ENCODE data around the gene ROCK2.

ROCK2 gene

DNA sequence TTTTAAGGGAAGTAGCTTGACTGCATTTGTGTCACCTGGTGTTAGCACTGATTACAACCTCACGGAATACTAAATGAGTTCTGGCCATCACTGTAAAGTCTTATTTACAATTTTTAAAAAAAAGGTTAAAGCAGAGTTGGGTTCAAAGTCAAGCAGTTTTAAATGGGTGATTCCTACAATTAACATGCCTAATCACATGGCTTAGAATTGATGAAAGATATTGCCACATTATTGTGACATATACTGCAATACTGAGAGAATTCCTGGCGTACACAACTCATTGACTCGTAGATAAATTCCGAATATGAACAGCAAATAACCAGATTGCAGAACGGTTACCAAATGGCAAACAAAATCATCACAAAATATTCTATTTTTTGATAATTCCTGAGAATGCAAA lies 34.2 kb downstream of the ROCK2 start:
- DNase-seq (ENCODE audit: low read depth in 2 of 2), result no peak

DNA sequence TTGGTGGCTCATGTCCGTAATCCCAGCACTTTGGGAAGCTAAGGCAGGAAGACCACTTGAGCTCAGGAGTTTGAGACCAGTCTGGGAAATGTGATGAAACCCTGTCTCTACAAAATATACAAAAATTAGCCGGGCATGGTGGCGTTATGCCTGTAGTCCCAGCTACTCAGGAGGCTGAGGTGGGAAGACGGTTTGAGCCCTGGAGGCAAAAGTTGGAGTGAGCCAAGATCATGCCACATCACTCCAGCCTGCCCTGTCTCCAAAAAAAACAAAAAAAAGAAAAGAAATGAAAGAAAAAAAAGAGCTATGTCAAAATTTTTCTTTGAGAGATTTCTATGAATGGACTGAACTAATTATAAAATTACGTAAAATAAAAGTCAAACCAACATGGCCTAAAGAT lies 34.7 kb downstream of the ROCK2 start:
- no peak for DNase-seq (ENCODE audit: low read depth in 2 of 2)

DNA sequence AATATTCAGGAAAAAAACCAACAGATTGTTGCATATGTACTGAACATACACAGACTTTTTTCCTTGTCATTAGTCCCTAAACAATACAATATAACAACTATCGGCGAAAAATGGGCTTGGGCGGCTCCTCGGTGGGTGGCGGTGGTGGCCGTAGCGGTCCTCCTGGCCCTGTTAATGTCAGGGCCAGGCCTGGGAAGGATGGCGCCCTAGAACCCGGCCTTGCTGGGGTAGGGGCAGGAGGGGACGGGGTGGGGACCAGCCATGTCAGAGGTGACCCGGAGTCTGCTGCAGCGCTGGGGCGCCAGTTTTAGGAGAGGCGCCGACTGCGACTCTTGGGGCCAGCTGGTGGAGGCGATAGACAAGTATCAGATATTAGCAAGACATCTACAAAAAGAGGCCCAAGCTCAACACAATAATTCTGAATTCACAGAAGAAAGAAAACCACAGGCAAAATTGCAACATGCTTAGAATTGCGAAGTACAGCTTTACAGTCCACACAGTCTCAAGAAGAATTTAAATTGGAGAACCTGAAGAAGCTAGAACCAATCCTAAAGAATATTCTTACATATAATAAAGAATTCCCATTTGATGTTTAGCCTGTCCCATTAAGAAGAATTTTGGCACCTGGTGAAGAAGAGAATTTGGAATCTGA lies 36.5 kb downstream of the ROCK2 start:
- no peak for DNase-seq (ENCODE audit: low read depth in 2 of 2)

DNA sequence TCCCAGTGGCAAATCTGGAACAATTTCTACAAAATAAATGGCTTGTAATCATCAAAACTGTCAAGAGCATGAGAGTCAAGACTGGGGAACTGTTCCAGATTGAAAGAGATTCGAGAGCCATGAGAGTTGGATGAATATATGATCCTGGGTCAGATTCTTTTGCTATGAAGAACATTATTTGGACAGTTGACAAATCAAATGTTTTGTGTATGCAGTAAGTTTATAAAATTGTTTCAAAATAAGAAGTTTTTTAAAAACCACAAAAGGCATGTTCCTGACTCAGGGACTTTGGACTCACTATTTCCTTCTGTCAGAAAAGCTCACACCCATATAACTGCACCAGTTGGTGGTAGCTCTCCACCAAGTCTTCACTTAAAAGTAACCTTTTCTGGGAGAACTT lies 38.5 kb downstream of the ROCK2 start:
- DNase-seq (ENCODE audit: low read depth in 2 of 2), result no peak

DNA sequence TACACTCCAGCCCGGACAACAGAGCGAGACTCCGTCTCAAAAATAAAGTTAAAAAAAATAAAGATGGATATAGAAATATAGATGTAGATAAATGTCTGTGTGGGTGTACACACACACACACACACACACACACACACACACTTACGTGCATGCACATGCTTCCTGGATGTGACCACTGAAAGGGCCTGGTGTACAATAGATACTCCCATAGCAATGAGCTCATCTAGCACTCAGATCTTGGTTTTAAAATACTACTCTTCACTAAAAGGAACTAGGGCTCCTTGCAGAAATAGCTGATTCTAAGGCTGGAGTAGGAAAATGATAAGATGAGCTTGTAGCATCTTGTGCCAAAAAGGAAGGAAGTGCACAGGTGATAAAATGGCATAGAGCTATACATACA lies 39.1 kb downstream of the ROCK2 start:
- DNase-seq (ENCODE audit: low read depth in 2 of 2), result no peak

DNA sequence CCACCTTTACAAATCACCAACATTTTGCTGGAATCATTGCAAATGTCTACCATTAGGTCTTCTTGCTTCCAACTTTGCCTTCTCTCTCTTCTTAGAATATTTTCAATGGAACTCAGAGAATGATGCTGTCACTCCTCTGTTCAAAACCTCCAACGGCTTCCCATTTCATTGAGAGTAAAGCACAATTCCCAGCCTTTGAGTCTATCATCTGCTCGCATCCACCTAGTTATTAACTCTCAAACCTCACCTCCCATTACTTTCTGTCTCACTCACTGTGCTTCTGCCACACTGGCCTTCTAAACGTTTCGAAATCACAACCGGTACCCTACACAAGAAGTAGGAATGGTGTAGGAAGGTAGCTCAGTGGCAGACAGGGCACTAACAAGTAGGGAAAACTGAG lies 40.0 kb downstream of the ROCK2 start:
- DNase-seq (ENCODE audit: low read depth in 2 of 2), result no peak

DNA sequence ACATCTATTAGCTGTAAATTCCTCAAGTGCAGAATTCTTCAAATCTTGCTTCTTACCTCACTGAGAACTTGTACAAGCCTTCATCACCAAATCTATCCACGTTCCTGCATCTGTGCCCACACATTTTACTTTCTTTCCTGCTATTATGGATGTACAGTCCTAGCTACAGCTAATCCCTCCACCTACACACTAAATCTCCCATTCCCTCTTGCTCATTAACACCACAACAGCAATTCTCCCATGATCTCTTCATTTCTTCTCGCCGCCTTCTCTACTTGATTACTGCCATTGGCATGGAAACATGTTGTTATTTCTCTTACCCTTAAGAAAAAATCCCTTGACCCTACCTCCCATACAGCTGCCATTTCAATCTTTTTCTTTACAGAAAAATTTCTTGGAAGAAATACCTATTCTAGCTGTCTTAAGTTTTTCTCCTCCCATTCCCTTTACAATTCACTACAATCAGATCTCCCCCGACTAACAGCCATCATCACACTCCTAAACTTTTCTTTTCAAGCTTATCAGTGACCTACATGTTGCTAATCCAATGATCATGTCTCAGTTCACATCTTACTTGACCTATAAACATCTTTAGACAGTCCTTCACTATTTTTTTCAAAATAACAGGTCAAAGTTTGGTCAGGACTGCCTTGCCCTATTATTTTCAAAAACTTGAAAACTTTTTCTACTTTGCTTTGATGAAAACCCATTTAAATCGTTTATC lies 41.0 kb downstream of the ROCK2 start:
- DNase-seq (ENCODE audit: low read depth in 2 of 2), result no peak

DNA sequence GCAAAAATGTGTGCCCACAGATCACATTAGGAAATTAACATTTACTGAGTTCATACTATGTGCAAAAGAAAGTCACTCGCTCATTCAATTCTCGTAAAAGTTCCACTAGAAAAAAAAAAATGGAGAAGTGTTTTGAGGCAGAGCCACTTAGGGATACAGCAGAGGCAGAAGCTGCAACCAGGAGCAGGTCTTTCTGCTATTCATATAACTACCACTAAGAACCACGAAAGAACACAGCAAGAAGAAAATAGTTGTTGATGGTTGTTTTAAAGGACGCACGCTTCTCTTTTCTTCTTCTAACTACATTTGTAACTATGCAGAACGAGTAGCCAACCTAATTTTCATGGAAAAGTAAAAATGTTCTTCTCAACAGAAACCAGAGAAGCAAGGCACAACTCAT lies 45.0 kb downstream of the ROCK2 start:
- DNase-seq (ENCODE audit: low read depth in 2 of 2), result no peak

DNA sequence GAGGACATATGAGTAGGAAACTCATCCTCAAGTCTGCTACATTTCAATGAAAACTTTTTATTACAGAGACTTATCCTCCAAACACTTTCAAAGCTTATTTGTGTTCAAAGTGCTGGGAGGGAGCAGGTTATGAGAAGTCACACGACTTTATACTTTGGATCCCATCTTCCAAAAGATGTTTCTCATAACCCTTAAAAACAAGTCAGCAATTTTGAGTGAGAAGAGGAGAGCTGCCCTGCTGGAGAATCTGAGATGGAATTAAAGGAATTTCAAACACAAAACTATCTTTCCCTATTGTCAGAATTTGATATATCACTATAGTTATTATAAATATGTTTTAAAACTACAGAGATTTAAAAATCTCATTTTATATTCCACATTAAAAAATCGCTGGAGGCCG lies 45.8 kb downstream of the ROCK2 start:
- no peak for DNase-seq (ENCODE audit: low read depth in 2 of 2)

DNA sequence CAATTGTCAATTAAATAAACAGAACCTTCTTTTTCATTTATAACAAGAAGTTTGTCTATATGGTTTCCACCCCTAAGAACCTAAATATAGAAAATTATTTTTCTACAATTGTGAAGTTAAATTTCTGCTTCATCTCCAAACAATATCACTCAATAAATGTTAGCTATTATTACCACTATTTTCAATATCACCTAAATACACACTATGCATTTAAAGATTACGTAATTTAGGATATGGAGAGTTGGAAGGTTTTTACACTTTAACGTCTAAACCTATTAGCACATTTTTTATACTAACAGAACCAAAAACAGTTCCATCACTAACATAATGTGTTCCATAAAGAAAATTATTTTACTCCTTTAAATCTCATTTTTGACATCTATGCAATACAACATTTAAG lies 48.0 kb downstream of the ROCK2 start:
- no peak for DNase-seq (ENCODE audit: low read depth in 2 of 2)

DNA sequence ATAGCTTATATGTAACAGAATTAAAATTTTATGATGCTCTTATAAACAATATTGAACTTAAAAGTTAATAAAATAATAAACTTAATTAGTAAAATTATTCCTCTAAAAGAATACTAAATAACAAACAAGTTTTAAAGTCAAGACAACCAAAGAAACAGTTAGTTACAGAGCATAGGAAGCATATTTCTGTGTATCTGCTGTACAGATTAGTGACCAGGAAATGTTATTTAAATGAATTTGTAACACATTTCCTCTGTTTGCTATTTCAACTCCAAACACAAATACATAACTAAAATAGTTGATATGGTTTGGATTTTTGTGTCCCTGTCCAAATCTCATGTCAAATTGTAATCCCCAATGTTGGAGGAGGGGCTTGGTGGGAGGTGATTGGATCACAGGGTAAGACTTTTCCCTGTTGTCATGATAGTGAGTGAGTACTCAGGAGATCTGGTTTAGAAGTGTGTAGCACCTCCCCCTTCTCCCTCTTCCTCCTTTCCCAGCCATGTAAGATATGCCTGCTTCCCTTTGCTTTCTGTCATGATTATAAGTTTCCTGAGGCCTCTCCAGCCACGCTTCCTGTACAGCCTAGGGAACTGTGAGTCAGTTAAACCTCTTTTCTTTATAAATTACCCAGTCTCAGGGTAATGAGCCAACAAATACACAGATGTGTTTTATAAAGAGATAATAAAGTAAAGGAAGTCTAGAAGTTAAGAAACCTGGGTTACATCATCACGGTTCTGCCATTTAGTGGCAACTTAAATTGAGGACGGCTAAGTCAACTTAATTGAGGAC lies 51.8 kb downstream of the ROCK2 start:
- no peak for DNase-seq (ENCODE audit: low read depth in 2 of 2)

DNA sequence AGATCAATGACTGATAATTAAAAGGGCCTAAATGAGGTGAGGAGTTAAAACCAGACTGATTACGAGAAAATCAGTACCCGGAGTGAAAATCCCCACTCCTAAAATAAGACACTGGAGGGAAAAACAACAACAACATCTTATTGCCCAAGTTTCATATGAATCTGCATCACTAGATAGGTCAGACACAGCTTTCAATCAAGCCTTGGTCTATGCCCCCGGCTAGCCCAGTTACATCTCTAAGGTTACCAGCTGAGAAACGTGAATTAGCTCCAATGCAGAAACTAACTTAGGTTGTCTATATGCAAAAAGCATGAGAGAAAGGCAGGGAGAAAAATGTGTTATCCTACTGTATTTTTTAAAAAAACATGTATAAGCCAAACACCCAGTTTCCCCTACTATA lies 53.7 kb downstream of the ROCK2 start:
- DNase-seq (ENCODE audit: low read depth in 2 of 2), result no peak

DNA sequence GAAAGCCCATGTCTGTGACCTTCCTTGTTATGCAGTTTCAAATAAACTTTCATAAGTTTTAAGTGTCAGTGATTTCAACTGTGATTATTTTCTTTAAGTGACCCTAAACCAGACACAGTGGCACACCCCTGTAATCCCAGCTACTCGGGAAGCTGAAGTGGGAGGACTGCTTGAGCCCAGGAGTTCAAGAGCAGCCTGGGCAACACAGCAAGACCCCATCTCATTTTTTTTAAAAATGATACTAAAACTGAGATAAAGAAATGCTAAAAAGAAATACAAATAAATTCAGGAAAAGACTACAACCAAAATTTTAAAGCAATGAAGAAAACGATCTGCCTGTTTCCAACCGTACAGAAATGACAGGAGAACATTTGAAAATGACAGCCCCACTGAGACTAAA lies 54.2 kb downstream of the ROCK2 start:
- DNase-seq (ENCODE audit: low read depth in 2 of 2), result no peak

DNA sequence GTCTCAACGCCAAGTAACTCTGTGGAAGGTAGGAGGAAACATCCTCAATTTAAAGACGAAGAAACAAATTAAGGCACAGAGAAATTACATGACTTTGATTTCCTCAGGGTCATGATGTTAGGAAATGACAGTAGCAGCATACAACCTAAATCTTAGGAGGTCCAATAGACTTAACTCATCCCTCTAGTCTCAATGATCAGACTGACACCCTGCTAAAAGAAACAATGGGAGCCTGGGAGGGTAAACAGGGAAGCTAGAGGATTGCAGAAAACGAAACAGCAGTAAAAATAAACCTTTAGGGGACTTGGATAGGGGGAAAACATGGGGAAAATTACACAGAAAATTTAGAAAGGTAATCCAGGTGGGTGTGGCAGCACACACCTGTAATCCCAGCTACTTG lies 56.0 kb downstream of the ROCK2 start:
- DNase-seq (ENCODE audit: low read depth in 2 of 2), result no peak

DNA sequence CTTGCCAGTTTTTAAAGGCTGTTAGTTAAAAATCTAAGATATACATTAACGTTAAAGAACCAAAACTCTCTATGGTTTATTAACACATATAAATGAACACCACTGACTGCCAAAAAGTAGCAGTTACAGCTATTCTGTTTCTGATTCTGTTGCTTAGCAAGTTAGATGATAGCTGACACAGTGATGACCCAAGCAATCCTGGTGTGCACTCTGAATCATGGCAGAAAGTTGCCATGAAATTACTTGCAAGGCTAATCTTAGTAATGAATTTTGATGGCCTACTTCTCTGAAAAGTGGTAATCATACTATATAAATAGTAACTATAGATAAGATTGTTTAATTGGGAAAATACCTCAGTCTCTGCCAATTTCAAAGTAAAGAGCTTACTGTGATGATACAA lies 57.7 kb downstream of the ROCK2 start:
- DNase-seq (ENCODE audit: low read depth in 2 of 2), result no peak

DNA sequence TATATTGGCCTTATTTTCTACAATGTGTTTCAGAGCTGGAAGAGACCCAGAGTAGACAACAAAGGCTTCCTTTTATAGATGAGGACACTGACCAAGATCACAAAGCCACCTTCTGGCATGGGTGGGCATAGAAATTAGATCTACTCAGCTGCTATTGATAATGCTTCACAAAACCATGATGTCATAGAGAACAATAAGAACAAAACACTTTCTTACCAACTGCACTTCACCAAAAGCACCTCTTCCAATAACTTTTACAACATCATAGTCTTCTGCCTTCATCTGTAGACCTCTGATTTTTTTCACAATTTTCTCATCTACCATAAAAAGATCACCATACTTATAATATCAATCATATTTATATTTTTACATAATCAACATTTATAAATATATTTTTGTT lies 58.1 kb downstream of the ROCK2 start:
- no peak for DNase-seq (ENCODE audit: low read depth in 2 of 2)

DNA sequence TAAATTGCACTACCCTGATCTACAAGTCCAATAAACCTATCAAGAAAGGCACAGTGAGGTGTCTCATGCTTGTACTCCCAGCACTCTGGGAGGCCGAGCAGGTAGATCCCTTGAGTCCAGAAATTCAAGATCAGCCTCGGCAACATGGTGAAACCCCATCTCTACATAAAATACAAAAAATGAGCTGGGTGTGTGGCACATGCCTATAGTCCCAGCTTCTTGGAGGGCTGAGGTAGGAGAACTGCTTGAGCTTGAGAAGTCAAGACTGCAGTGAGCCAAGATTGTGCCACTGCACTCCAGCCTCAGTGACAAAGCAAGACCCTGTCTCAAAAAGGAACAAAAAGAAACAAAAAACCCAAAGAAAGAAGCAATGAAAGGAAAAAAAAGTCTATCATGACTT lies 58.9 kb downstream of the ROCK2 start:
- DNase-seq (ENCODE audit: low read depth in 2 of 2), result no peak

DNA sequence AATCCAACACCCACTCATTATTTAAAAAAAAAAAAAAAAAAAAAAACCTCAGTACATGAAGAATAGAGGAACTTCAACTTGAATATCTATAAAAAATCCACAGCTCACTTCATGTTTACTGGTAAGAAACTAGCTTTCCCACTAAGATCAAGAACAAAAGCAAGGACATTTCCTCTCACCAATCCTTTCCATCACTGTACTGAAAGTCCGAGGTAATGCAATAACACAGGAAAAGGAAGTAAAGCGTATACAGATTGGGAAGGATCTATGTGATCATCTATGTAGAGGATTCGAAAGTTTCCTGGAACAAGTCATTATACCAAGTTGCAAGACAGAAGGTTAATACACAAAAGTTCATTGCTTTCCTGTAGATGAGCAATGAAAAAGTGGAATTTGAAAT lies 63.2 kb downstream of the ROCK2 start:
- DNase-seq (ENCODE audit: low read depth in 2 of 2), result no peak

DNA sequence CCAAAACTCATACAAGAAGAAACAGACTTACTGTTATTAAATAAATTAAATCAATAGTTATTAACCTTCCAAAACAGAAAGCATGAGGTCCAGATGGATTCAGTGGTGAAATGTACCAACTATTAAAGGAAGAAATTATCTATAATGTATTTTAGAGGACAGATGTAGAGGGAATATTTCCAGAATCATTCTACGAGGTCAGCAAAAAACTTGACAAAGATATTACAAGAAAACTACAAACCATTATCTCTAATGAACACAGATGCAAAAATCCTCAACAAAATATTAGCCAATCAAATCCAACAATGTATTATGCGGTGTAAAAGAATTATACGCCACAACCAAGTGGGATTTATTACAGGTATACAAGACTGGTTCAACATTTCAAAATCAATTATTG lies 63.7 kb downstream of the ROCK2 start:
- DNase-seq (ENCODE audit: low read depth in 2 of 2), result no peak

DNA sequence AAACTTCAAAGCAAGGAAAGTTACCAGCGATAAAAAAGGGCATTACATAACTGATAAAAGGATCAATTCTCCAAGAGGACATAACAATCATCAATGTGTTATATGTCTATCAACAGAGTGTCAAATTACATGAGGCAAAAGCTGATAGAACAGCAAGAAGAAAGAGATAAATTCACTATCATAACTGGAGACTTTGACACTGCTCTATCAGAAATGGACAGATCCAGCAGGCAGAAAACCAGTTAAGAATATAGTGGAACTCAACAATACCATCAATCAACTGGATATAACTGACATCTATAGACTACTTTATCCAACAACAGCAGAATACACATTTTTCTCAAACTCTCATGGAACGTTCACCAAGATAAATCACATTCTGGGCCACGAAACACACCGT lies 65.0 kb downstream of the ROCK2 start:
- no peak for DNase-seq (ENCODE audit: low read depth in 2 of 2)

DNA sequence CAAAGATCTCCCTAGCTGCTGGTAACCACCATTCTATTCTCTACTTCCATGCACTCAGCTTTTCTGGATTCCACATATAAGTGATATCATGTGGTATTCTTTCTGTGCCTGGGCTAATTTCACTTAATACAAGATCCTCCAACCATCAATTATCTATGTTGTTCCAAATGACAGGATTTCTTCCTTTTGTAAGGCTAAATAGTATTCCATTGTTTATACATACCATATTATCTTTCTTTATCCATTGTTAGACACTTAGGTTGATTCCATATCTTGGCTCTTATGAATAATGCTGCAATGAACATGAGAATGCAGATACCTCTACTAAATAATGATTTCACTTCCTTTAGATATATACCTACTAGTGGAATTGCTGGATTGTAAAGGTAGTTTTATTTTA lies 66.2 kb downstream of the ROCK2 start:
- DNase-seq (ENCODE audit: low read depth in 2 of 2), result no peak

DNA sequence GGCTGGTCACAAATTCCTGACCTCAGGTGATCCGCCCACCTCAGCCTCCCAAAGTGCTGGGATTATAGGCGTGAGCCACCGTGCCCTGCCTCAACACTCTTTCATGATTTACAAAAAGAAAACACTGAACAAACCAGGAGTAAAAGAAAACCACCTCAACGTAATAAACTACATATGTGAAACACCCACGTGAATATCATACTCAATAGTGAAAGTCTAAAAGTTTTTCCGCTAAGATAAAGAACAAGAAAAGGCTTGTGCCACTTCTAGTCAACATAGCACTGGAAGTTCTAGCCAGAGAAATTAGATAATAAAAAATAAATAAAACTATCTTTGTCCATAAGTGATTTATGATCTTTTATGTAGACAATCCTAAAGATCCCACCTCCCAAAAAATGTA lies 68.5 kb downstream of the ROCK2 start:
- DNase-seq (ENCODE audit: low read depth in 2 of 2), result no peak

DNA sequence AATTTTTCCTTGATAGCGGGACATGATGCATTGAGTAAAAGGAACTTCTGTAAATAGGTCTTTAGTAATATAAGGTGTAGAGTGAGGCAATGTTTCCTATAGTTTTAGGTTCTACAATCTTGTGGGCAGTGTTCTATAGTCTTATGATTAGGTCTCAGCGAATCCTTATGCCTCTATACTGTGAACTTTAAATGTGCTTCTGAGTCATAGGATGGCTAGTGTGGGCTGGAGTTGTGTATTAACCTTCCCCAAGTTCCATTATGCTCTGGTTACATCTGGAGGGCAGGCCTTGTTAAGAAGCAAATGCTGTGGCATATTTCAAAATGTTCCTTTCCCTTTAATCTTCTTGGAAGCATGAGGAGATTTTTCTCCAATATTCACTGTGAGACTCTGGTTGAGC lies 73.5 kb downstream of the ROCK2 start:
- DNase-seq (ENCODE audit: low read depth in 2 of 2), result no peak

All from stimulated activated CD4-positive, alpha-beta T cell treated with anti-CD3 and anti-CD28 coated beads, Interleukin-12 subunit alpha, Interleukin-12 subunit beta, amount 100 ng/mL, for 24 hours (primary cell).